DND-41 (cell line): ENCODE measurements around the gene ANKRD13A.
"Not testable (repeated sequence)": the region's sequence is repeated elsewhere in the genome, so short reads cannot be mapped to it uniquely, and the experiment has no call there.

ENCODE experiments used
- ATAC-seq: fragments of 200-7000 bp; cut with Tn5 transposase; 3 replicates; pipeline ENCODE4 v1.9.1; 2021; ENCODE audit warnings: low read depth; ENCODE audit not compliant: insufficient read depth
- DNase-seq: peaks from one replicate; pipeline ENCODE4 v3.0.0-alpha.2; 2020
- H2AFZ ChIP-seq: 2 replicates; pipeline ENCODE4 v1.6.0; 2012; ENCODE audit warnings: low read depth, low read length
- H3K27ac ChIP-seq: 2 replicates; pipeline ENCODE4 v1.5.1; 2012; ENCODE audit warnings: low read length, inconsistent platforms
- H3K27me3 ChIP-seq: fragments of 200-600 bp; sonication (generic); 2 replicates; pipeline ENCODE4 v1.6.0; 2012; ENCODE audit warnings: low read length, mild to moderate bottlenecking, inconsistent platforms; ENCODE audit not compliant: insufficient read depth, poor library complexity
- H3K36me3 ChIP-seq: 2 replicates; pipeline ENCODE4 v1.5.1; 2012; ENCODE audit warnings: low read length, inconsistent platforms; ENCODE audit not compliant: insufficient read depth
- H3K4me1 ChIP-seq: 2 replicates; pipeline ENCODE4 v1.5.1; 2012; ENCODE audit warnings: mild to moderate bottlenecking, low read length; ENCODE audit not compliant: insufficient read depth
- H3K4me2 ChIP-seq: 2 replicates; pipeline ENCODE4 v1.6.0; 2012; ENCODE audit warnings: mild to moderate bottlenecking, moderate library complexity, low read length, inconsistent platforms; ENCODE audit not compliant: insufficient read depth
- H3K4me3 ChIP-seq, 2 experiments: fragments of 200-600 bp in 1 of 2; shearing (Covaris generic) in 1 of 2; 2 replicates each; pipeline ENCODE4 v1.5.1; 2012 to 2016; ENCODE audit warnings: inconsistent platforms in 2 of 2, low read length in 2 of 2, mild to moderate bottlenecking in 2 of 2, low read depth in 1 of 2, moderate library complexity in 1 of 2
- H3K79me2 ChIP-seq: 2 replicates; pipeline ENCODE4 v1.6.0; 2012; ENCODE audit warnings: low read length, inconsistent platforms; ENCODE audit not compliant: insufficient read depth
- H3K9ac ChIP-seq: 2 replicates; pipeline ENCODE4 v1.6.0; 2012; ENCODE audit warnings: low read depth, mild to moderate bottlenecking, inconsistent platforms, low read length, moderate library complexity
- H3K9me3 ChIP-seq: 2 replicates; pipeline ENCODE4 v1.5.1; 2012; ENCODE audit warnings: low read length, moderate library complexity, mild to moderate bottlenecking, inconsistent platforms; ENCODE audit not compliant: insufficient read depth, severe bottlenecking
- H4K20me1 ChIP-seq: 2 replicates; pipeline ENCODE4 v1.6.0; 2012; ENCODE audit warnings: low read length; ENCODE audit not compliant: insufficient read depth
- EZH2 ChIP-seq: IDR thresholded peaks from 3 replicates; pipeline ENCODE4 v1.6.1; 2012; ENCODE audit warnings: borderline replicate concordance, low read depth, mild to moderate bottlenecking, moderate library complexity, low read length, inconsistent platforms; ENCODE audit not compliant: severe bottlenecking
- TF ChIP-seq, protein P1 (sequence below): IDR thresholded peaks from 2 replicates; pipeline ENCODE4 v1.5.1; 2012; ENCODE audit warnings: borderline replicate concordance, low read length, moderate library complexity, mild to moderate bottlenecking; ENCODE audit not compliant: poor library complexity, severe bottlenecking; ENCODE audit errors: extremely low read depth

The ANKRD13A gene

DNA sequence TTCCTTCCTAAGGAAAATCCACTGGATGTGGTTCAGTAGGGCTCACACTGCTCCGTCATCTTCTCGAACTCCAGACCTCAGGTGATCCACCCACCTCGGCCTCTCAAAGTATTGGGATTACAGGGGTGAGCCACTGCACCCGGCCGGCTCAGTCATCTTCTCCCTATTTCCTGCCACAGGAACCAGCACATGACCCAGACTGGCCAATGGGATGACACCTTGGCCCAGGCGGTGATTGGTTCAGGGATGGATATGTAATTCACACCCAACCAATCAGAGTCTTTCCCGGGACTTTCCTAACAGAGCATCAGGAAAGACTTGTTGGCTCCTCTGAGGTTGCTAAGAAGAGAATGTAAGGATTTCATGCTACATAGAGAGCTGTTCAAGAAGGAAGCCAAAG lies 68.3 kb downstream of the ANKRD13A start:
- ATAC-seq = no peak
- no peak for DNase-seq
- Histone ChIP-seq H3K4me1 (peaks cover 12% of the 10 kb centered on the region), H3K79me2 (peaks cover 4% of the 10 kb centered on the region), H3K36me3 (no peaks in the 10 kb centered on the region), H4K20me1 (no peaks in the 10 kb centered on the region; the same call in 1 of the 2 replicates), H3K27me3 (no peaks in the 10 kb centered on the region), H2AFZ (no peak overlapping the region), H3K9me3 (no peaks in the 10 kb centered on the region), H3K4me3 (no peak overlapping the region), H3K4me2 (no peak overlapping the region), H3K9ac (no peak overlapping the region), H3K27ac (no peak overlapping the region)
- TF ChIP-seq EZH2 = no peak
- TF ChIP-seq, protein P1, sequence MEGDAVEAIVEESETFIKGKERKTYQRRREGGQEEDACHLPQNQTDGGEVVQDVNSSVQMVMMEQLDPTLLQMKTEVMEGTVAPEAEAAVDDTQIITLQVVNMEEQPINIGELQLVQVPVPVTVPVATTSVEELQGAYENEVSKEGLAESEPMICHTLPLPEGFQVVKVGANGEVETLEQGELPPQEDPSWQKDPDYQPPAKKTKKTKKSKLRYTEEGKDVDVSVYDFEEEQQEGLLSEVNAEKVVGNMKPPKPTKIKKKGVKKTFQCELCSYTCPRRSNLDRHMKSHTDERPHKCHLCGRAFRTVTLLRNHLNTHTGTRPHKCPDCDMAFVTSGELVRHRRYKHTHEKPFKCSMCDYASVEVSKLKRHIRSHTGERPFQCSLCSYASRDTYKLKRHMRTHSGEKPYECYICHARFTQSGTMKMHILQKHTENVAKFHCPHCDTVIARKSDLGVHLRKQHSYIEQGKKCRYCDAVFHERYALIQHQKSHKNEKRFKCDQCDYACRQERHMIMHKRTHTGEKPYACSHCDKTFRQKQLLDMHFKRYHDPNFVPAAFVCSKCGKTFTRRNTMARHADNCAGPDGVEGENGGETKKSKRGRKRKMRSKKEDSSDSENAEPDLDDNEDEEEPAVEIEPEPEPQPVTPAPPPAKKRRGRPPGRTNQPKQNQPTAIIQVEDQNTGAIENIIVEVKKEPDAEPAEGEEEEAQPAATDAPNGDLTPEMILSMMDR = no peak

DNA sequence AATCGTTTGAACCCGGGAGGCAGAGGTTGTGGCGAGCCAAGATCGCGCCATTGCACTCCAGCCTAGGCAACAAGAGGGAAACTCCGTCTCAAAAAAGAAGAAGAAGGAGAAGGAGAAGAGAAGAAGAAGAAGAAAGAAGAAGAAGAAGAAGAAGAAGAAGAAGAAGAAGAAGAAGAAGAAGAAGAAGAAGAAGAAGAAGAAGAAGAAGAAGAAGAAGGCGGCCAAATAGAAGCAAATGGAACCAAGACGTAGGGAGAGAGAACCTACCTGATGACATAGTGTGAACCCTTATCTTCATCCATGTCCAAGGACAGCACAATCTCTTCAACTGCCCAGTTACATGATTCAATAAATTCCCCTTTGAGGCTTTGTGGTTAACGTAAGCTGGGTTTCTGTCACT lies 68.9 kb downstream of the ANKRD13A start:
- not testable (repeated sequence) for H3K27ac ChIP-seq, H3K4me2 ChIP-seq, H3K27me3 ChIP-seq, H4K20me1 ChIP-seq, ATAC-seq, H3K9ac ChIP-seq, H3K36me3 ChIP-seq, H3K79me2 ChIP-seq, DNase-seq, H3K9me3 ChIP-seq, H2AFZ ChIP-seq, H3K4me3 ChIP-seq
- peaks cover 18% of the 10 kb centered on the region for H3K4me1 ChIP-seq

DNA sequence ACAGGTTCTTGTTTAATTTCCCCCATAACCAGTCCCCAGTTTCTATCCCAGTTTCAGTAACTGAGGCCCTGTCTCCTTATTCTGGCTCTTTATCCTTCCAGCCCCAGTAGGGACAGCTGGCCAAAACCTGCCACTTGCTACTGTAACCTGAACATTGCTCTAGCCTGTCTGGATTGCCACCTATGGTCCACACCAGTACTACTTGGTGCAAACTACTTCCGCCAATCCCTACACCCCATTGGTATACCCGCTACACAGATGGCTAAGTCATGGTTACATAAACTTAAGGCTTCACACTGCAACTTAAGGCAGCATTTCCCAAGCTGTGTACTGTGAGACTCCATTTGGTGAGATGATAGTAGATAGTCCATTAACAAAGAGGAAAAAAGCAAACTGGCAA lies 69.4 kb downstream of the ANKRD13A start:
- Histone ChIP-seq H3K79me2 (peaks cover 4% of the 10 kb centered on the region), H3K27ac (no peak overlapping the region), H3K9ac (no peak overlapping the region), H3K9me3 (no peaks in the 10 kb centered on the region), H3K27me3 (no peaks in the 10 kb centered on the region), H3K36me3 (no peaks in the 10 kb centered on the region), H2AFZ (no peak overlapping the region), H3K4me1 (peaks cover 24% of the 10 kb centered on the region), H3K4me2 (no peak overlapping the region), H3K4me3 (no peak overlapping the region), H4K20me1 (no peaks in the 10 kb centered on the region; the same call in 1 of the 2 replicates)
- DNase-seq (no peak), ATAC-seq (no peak)
- TF ChIP-seq EZH2 = no peak
- TF ChIP-seq, protein P1 = no peak

DNA sequence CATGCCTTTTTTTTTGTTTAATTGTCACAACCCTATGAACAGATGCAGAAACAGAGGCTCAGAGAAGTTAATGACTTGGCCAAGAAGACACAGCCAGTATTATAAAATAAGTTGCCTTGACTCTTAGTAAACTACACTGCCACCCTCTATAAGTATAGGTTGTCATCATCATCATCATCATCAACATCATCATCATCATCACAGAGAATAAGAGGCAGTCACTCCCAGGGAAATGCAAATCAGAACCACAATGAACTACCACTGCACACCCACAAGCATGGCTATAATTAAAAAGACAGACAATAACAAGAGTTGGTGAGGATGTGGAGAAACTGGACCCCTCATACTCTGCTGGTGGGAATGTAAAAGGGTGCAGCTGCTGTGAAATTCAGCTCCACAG lies 72.3 kb downstream of the ANKRD13A start:
- Histone ChIP-seq H3K4me2 (peak overlapping the region; percentile 14; the same call in 1 of the 2 replicates), H3K27ac (no peak overlapping the region), H3K4me3 (no peak overlapping the region), H3K27me3 (no peaks in the 10 kb centered on the region), H3K4me1 (peaks cover 29% of the 10 kb centered on the region), H3K9me3 (no peaks in the 10 kb centered on the region), H3K79me2 (peaks cover 4% of the 10 kb centered on the region), H4K20me1 (no peaks in the 10 kb centered on the region), H2AFZ (no peak overlapping the region), H3K9ac (no peak overlapping the region), H3K36me3 (no peaks in the 10 kb centered on the region)
- ATAC-seq (no peak), DNase-seq (no peak)
- TF ChIP-seq, protein P1 = no peak
- TF ChIP-seq EZH2 = no peak
